ENCODE data around the gene C19orf47.

GRCh38 chr19:40389404-40390083 lies 41.3 kb upstream of the C19orf47 start:
- TF ChIP-seq CTCF (conservative IDR thresholded peaks at IDR 0.05): no peak
- TF ChIP-seq EZH2 (IDR thresholded peaks at IDR 0.05; ENCODE audit: low read depth): no peak

Measured in PC-9 (cell line).